Fibroblast of skin of back (primary cell): ENCODE data around the gene HDAC6.
"Not testable (repeated sequence)": the region's sequence is repeated elsewhere in the genome, so short reads cannot be mapped to it uniquely, and the experiment has no call there.

Experiments
- DNase-seq: peaks from one replicate; pipeline ENCODE4 v3.0.0-alpha.2; 2013

HDAC6 gene

GRCh38 chrX:48789366-48790220 lies 12.3 kb upstream of the HDAC6 start:
- DNase-seq, result no peak

DNA sequence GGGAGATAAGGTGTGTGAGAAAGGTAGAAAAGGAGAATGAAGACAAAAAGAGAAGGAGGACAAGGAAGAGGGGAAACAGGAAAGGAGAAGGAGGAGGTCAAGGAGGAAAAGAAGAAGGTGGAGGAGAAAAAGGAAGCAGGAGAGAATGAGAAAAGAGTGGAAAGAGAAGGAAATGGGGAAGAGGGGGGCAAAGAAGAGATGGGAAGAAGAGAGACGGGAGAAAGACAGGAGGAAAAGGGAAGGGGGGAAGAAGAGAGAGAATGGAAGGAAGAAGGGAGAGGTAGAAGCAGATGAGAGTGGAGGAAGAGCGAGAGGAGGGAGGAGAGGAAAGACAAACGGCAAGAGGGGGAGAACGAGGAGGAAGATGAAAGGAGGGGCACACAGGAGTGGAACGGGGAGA lies 11.4 kb upstream of the HDAC6 start:
- no peak for DNase-seq

GRCh38 chrX:48791063-48791820 lies 10.6 kb upstream of the HDAC6 start:
- no peak for DNase-seq

DNA sequence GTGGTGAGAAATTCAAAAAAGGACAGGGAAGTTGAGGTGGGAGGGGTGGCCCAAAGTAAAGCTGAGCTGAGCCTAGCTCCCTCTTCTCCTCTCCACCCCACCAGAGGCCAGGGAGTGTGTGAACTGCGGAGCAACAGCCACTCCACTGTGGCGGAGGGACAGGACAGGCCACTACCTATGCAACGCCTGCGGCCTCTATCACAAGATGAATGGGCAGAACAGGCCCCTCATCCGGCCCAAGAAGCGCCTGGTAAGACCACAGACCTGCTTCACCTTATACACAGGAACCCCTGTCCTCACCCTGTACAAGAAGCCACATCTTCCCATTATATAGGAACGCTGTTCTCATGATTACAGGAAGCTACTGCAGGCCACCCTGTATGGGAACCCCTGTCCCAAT lies 9.6 kb upstream of the HDAC6 start:
- no peak for DNase-seq

DNA sequence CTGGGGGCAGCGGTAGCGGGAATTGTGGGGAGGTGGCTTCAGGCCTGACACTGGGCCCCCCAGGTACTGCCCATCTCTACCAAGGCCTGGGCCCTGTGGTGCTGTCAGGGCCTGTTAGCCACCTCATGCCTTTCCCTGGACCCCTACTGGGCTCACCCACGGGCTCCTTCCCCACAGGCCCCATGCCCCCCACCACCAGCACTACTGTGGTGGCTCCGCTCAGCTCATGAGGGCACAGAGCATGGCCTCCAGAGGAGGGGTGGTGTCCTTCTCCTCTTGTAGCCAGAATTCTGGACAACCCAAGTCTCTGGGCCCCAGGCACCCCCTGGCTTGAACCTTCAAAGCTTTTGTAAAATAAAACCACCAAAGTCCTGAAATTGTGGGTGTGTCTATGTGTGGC lies 7.9 kb upstream of the HDAC6 start:
- DNase-seq, result no peak

- no peak for DNase-seq
Observed at GRCh38 chrX:48794340-48794910, 7.4 kb upstream of the HDAC6 start.

DNA sequence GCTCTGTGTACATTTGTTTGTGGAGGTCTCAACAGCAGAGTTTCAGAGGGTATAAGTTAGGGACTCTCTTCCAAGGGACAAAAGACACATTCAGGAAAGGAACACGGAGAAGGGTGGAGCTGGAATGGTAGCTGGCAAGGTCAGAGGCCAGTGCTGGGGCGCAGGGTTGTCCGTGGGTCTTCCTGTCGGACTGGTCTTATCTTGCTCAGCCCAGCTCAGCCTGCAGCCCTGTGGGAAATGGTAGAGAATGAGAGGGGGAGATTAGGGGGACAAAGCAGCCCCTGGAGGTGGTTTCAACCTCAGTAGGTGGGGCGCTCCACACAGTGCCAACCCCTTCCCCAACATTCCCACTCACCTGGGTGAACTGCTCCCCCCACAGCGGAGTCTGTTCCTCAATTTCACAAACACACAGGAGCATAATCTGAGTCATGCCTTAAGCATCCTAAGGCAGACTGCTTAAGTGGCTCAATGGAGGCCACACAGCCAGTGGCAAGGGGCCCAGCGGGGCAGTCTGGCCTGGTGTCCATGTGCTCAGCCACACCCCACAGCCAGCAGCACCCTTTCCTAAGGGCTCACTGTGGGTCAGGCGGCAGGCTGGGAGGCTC lies 6.9 kb upstream of the HDAC6 start:
- peak; percentile 34 for DNase-seq

DNA sequence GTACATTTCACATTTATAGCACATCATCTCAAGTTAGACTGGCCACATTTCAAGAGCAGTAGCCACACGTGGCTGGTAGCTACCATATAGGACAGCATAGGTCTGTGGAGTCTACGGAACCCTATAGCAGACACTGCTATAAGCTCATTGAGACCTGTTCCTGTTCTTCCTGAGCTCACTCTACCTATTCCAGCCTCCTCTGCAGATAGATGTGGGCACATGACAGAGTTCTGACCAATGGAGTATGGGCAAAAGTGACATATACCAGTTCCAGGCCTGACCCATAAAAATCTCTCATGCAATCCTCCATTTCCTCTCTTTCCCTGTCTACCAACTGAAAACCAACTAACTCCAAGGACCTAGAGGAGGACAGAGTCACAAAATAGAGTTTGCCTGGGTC lies 3.5 kb upstream of the HDAC6 start:
- DNase-seq, result no peak

- DNase-seq, result no peak
Observed at GRCh38 chrX:48800574-48801279, 1.1 kb upstream of the HDAC6 start.

DNA sequence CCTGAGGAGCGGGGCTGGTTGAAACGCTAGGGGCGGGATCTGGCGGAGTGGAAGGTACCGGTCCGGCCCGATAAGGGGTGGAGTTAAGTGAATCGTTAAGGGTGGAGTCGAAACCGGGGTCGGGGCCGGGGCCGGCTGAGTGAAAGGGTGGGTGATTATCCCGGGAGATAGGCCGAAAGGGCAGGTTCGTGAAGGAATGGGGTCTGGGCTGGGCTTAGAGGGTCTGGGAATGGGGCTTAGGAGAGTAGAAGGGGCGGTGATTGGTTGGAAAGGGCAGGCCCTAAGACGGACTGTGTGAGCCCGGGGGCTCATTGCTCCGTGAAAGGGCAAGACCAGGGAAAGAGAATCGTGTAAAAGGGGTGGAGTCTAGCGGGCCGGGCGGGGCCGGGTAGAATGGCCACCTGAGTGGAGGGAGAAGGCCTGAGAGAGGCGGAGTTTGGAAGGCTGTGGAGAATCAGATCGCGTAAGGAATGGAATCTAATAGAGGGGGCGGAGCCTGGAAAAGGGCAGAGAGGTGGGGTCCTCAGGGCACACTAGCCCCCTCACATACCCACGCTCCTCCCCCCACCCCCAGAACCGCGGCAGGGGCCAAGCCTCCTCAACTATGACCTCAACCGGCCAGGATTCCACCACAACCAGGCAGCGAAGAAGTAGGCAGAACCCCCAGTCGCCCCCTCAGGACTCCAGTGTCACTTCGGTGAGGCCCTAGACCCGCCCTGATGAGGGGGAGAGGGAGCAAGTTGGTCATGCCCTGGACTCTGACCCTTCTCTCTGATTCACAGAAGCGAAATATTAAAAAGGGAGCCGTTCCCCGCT lies 430 bp downstream of the HDAC6 start:
- DNase-seq, result peak; percentile 86

- DNase-seq, result no peak
Observed at GRCh38 chrX:48802905-48803200, 986 bp downstream of the HDAC6 start.

DNA sequence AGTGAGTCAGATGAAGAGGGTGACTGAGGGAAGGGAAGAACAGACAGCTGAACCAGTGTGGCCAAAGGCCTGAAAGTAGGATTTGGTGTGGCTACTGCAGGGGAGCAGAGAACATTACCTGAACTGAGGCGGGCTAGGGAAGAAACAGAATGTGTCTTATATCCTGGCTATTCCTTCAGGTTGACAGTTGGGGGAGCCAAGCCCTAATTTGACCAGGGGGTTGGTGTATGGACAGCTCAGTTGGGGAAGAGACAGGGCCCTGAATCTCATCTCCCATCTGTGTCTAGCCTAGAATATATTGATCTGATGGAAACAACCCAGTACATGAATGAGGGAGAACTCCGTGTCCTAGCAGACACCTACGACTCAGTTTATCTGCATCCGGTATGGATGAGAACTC lies 4.2 kb downstream of the HDAC6 start:
- DNase-seq, result no peak

GRCh38 chrX:48813644-48814043 lies 11.8 kb downstream of the HDAC6 start:
- DNase-seq, result no peak

- no peak for DNase-seq
Observed at GRCh38 chrX:48814722-48815121, 12.9 kb downstream of the HDAC6 start.

GRCh38 chrX:48815266-48815665 lies 13.4 kb downstream of the HDAC6 start:
- no peak for DNase-seq

DNA sequence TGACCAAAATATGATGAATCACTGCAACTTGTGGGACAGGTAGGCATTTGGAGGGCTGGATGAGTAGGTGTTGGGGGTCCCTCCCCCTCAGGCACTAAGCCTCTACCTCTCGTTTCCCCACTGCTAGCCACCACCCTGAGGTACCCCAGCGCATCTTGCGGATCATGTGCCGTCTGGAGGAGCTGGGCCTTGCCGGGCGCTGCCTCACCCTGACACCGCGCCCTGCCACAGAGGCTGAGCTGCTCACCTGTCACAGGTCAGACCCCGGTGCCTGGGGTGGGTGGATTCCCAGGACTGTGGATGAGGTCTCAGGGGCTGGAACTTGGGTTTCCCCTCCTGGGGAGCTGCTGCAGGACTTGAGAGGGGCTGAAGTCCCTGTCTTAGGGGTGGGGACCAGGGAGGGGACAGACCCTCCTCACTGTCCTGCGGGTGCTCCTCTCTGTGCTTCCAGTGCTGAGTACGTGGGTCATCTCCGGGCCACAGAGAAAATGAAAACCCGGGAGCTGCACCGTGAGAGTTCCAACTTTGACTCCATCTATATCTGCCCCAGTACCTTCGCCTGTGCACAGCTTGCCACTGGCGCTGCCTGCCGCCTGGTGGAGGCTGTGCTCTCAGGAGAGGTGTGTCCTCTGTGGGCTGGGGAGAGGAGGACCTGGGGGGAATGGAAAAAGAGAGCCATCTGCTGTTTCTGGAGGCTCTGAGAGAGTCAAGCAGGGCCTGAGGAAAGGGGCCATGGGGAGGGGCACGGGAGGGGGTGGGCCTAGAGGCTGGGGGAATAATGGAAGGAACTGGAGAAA lies 14.3 kb downstream of the HDAC6 start:
- DNase-seq, result no peak

DNA sequence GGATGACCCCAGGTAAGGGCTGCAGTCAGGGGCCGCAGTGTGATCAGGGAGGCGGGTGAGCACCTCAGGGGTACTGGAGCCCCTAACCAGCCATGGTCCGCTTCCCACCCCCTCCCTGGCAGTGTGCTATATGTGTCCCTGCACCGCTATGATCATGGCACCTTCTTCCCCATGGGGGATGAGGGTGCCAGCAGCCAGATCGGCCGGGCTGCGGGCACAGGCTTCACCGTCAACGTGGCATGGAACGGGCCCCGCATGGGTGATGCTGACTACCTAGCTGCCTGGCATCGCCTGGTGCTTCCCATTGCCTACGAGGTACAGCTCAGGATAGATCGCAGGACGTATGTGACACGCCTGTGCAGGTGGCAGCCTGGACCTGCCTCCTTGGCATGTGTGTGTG lies 16.2 kb downstream of the HDAC6 start:
- DNase-seq, result no peak

GRCh38 chrX:48818866-48819265 lies 17.0 kb downstream of the HDAC6 start:
- no peak for DNase-seq

GRCh38 chrX:48819394-48819793 lies 17.5 kb downstream of the HDAC6 start:
- not testable (repeated sequence) for DNase-seq

DNA sequence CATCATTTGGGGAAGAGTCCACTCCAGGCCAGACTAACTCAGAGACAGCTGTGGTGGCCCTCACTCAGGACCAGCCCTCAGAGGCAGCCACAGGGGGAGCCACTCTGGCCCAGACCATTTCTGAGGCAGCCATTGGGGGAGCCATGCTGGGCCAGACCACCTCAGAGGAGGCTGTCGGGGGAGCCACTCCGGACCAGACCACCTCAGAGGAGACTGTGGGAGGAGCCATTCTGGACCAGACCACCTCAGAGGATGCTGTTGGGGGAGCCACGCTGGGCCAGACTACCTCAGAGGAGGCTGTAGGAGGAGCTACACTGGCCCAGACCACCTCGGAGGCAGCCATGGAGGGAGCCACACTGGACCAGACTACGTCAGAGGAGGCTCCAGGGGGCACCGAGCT lies 21.2 kb downstream of the HDAC6 start:
- DNase-seq, result no peak

DNA sequence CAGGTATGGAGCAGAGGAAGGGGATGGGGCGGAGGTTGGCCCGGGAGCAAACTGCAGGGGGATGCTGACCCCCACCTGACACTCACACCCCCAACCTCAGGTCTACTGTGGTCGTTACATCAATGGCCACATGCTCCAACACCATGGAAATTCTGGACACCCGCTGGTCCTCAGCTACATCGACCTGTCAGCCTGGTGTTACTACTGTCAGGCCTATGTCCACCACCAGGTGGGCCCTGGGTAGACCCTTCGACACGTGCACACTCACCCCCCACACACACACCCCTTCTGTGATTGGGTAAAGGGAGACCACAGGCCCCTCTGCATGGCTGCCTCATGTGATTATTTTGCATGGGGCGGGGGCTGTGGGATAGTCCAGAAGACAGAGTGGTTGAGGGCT lies 22.2 kb downstream of the HDAC6 start:
- no peak for DNase-seq
